Nephron (organoid): ENCODE results near the gene DGKE.

Experiments used
- H3K27ac Mint-ChIP-seq, 3 experiments: 2 replicates each; pipeline ENCODE4 v1.8.0; 2020; ENCODE audit warnings: mixed read lengths in 3 of 3, mild to moderate bottlenecking in 2 of 3, moderate library complexity in 1 of 3
- H3K27me3 Mint-ChIP-seq: 2 replicates; pipeline ENCODE4 v1.8.0; 2021; ENCODE audit warnings: low read depth, mild to moderate bottlenecking, moderate library complexity, mixed read lengths
- H3K36me3 Mint-ChIP-seq: 2 replicates; pipeline ENCODE4 v1.8.0; 2020; ENCODE audit warnings: low read depth, mixed read lengths
- H3K4me1 Mint-ChIP-seq: 2 replicates; pipeline ENCODE4 v1.8.0; 2020; ENCODE audit warnings: mixed read lengths
- H3K4me3 Mint-ChIP-seq, 3 experiments: 2 replicates each; pipeline ENCODE4 v1.8.0; 2020; ENCODE audit warnings: mild to moderate bottlenecking in 3 of 3, mixed read lengths in 3 of 3, moderate library complexity in 2 of 3
- H3K9me3 Mint-ChIP-seq: 2 replicates; pipeline ENCODE4 v1.8.0; 2020; ENCODE audit warnings: mixed read lengths
- CTCF ChIP-seq, 3 experiments: fragments of 200-600 bp; sonication (generic); IDR thresholded peaks; one replicate each; pipeline ENCODE4 v1.5.0; 2021; ENCODE audit warnings: antibody characterized with exemption in 3 of 3; ENCODE audit not compliant: unreplicated experiment in 3 of 3

The DGKE gene

GRCh38 chr17:56870081-56870651, 36.2 kb downstream of the DGKE start:
- no peak for TF ChIP-seq CTCF (IDR thresholded peaks at IDR 0.05; ENCODE audit: unreplicated experiment in 3 of 3)
- no peaks in the 10 kb centered on the region for H3K9me3 Mint-ChIP-seq
- no peaks in the 10 kb centered on the region for H3K4me1 Mint-ChIP-seq
- no peaks in the 10 kb centered on the region for H3K36me3 Mint-ChIP-seq
- no peaks in the 10 kb centered on the region for H3K27me3 Mint-ChIP-seq
- no peak overlapping the region for H3K27ac Mint-ChIP-seq
- no peak overlapping the region for H3K4me3 Mint-ChIP-seq

GRCh38 chr17:56876766-56877179, 42.8 kb downstream of the DGKE start:
- Mint-ChIP-seq H3K27ac (no peak overlapping the region), H3K4me1 (no peaks in the 10 kb centered on the region), H3K4me3 (no peak overlapping the region), H3K36me3 (no peaks in the 10 kb centered on the region), H3K27me3 (no peaks in the 10 kb centered on the region), H3K9me3 (peaks cover 7% of the 10 kb centered on the region)
- TF ChIP-seq CTCF (IDR thresholded peaks at IDR 0.05; ENCODE audit: unreplicated experiment in 3 of 3), result no peak

GRCh38 chr17:56879280-56879679, 45.3 kb downstream of the DGKE start:
- no peak overlapping the region for H3K4me3 Mint-ChIP-seq
- no peaks in the 10 kb centered on the region for H3K36me3 Mint-ChIP-seq

GRCh38 chr17:56880133-56880532, 46.2 kb downstream of the DGKE start:
- peaks cover under 1% of the 10 kb centered on the region for H3K36me3 Mint-ChIP-seq

More at GRCh38 chr17:56879280-56879679, 45.3 kb downstream of the DGKE start:
- TF ChIP-seq CTCF (IDR thresholded peaks at IDR 0.05; ENCODE audit: unreplicated experiment in 3 of 3), result no peak
- Mint-ChIP-seq H3K9me3 (peaks cover 7% of the 10 kb centered on the region), H3K27me3 (no peaks in the 10 kb centered on the region), H3K4me1 (no peaks in the 10 kb centered on the region), H3K27ac (no peak overlapping the region)

GRCh38 chr17:56880571-56880970, 46.6 kb downstream of the DGKE start:
- Mint-ChIP-seq H3K27ac (no peak overlapping the region), H3K4me3 (no peak overlapping the region)

More at GRCh38 chr17:56880133-56880532, 46.2 kb downstream of the DGKE start:
- no peaks in the 10 kb centered on the region for H3K27me3 Mint-ChIP-seq
- H3K4me1 Mint-ChIP-seq, result peaks cover under 1% of the 10 kb centered on the region
- no peak overlapping the region for H3K27ac Mint-ChIP-seq
- TF ChIP-seq CTCF (IDR thresholded peaks at IDR 0.05; ENCODE audit: unreplicated experiment in 3 of 3), result no peak
- H3K9me3 Mint-ChIP-seq, result peaks cover 7% of the 10 kb centered on the region
- no peak overlapping the region for H3K4me3 Mint-ChIP-seq

More at GRCh38 chr17:56880571-56880970, 46.6 kb downstream of the DGKE start:
- Mint-ChIP-seq H3K9me3 (peaks cover 7% of the 10 kb centered on the region), H3K4me1 (peaks cover 4% of the 10 kb centered on the region), H3K27me3 (no peaks in the 10 kb centered on the region), H3K36me3 (peaks cover 4% of the 10 kb centered on the region)
- no peak for TF ChIP-seq CTCF (IDR thresholded peaks at IDR 0.05; ENCODE audit: unreplicated experiment in 3 of 3)
